Kidney tubule cell (primary cell): ENCODE measurements around the gene GORAB.
A peak's percentile ranks its signal among the peaks of the same experiment; 100 is the strongest.

ENCODE experiments used
- DNase-seq: peaks from one replicate; pipeline ENCODE4 v3.0.0-alpha.2; 2018; ENCODE audit warnings: low spot score

Gene GORAB

GRCh38 chr1:170538687-170539086 is 6.7 kb downstream of the GORAB start:
- no peak for DNase-seq

- peak; percentile 29 for DNase-seq
Observed at GRCh38 chr1:170539154-170539553, 7.2 kb downstream of the GORAB start.

GRCh38 chr1:170544624-170545023 is 12.7 kb downstream of the GORAB start:
- no peak for DNase-seq

GRCh38 chr1:170545476-170545875 is 13.5 kb downstream of the GORAB start:
- DNase-seq: peak; percentile 57

GRCh38 chr1:170547255-170547654 is 15.3 kb downstream of the GORAB start:
- DNase-seq: no peak

- no peak for DNase-seq
Observed at GRCh38 chr1:170548497-170548896, 16.5 kb downstream of the GORAB start.

- no peak for DNase-seq
Observed at GRCh38 chr1:170555370-170555769, 23.4 kb downstream of the GORAB start.

- DNase-seq: no peak
Observed at GRCh38 chr1:170556917-170557316, 25.0 kb downstream of the GORAB start.

GRCh38 chr1:170558731-170559130 is 26.8 kb downstream of the GORAB start:
- no peak for DNase-seq

- DNase-seq: no peak
Observed at GRCh38 chr1:170559166-170559565, 27.2 kb downstream of the GORAB start.

- DNase-seq: no peak
Observed at GRCh38 chr1:170560681-170561285, 28.8 kb downstream of the GORAB start.

- DNase-seq: peak; percentile 77
Observed at GRCh38 chr1:170562646-170563338, 30.8 kb downstream of the GORAB start.

- DNase-seq: no peak
Observed at GRCh38 chr1:170567214-170567613, 35.2 kb downstream of the GORAB start.

GRCh38 chr1:170568197-170568596 is 36.2 kb downstream of the GORAB start:
- no peak for DNase-seq

- DNase-seq: no peak
Observed at GRCh38 chr1:170576980-170577379, 45.0 kb downstream of the GORAB start.

- DNase-seq: no peak
Observed at GRCh38 chr1:170578359-170578758, 46.4 kb downstream of the GORAB start.

- DNase-seq: no peak
Observed at GRCh38 chr1:170580636-170581440, 48.9 kb downstream of the GORAB start.

GRCh38 chr1:170583186-170583585 is 51.2 kb downstream of the GORAB start:
- no peak for DNase-seq

- DNase-seq: no peak
Observed at GRCh38 chr1:170586321-170587252, 54.6 kb downstream of the GORAB start.

- DNase-seq: no peak
Observed at GRCh38 chr1:170587253-170587593, 55.3 kb downstream of the GORAB start.

- DNase-seq: no peak
Observed at GRCh38 chr1:170590921-170591705, 59.1 kb downstream of the GORAB start.
